Endothelial cell of umbilical vein (primary cell): Measurements from ENCODE around the gene PCP4L1. TPM values are rescaled to one million over a fixed set of nuclear protein-coding genes. Genes with fewer than 3 reads are reported as not detected.
"Not testable (repeated sequence)": the region's sequence is repeated elsewhere in the genome, so short reads cannot be mapped to it uniquely, and the experiment has no call there.

Experiments used
- BruUV-seq: library from RNA; stranded (reverse); fragments of 400-500 nt; replicated peaks from 2 replicates; lab custom pipeline; 2021; lab: Mats Ljungman, UMichigan
- CTCF ChIA-PET: fragments of 300-600, 350-600 bp; sonication (Branson Sonifier 250); formaldehyde crosslinking; loops from one replicate; lab custom pipeline; 2021; ENCODE audit warnings: antibody characterized with exemption, inconsistent platforms; lab: Charles Lee
- POLR2A ChIA-PET: fragments of 300-600, 350-600 bp; sonication (Branson Sonifier 250); formaldehyde crosslinking; loops from one replicate; lab custom pipeline; 2021; ENCODE audit warnings: antibody characterized with exemption, inconsistent platforms; lab: Charles Lee
- DNase-seq: peaks from one replicate; pipeline ENCODE4 v3.0.0-alpha.2; 2011; ENCODE audit warnings: low read depth, low spot score
- FAIRE-seq: peaks from 2 replicates; lab custom pipeline; 2011; peaks lifted over from hg19 to GRCh38; lab: Jason Lieb, UNC
- H2AFZ ChIP-seq: 2 replicates; pipeline ENCODE4 v1.6.0; 2012; ENCODE audit warnings: low read depth, low read length, control low read depth, inconsistent platforms
- H3K27ac ChIP-seq: 2 replicates; pipeline ENCODE4 v1.5.1; 2011; ENCODE audit warnings: low read depth, mild to moderate bottlenecking, control low read depth, low read length, moderate library complexity; ENCODE audit not compliant: insufficient read depth
- H3K27me3 ChIP-seq, 2 experiments: 2 replicates each; pipeline versions ENCODE4 v1.6.0 to v1.6.1; 2011; ENCODE audit warnings: low read length in 2 of 2, mixed read lengths in 1 of 2; ENCODE audit not compliant: control insufficient read depth in 2 of 2, insufficient read depth in 2 of 2
- H3K36me3 ChIP-seq, 2 experiments: 2 replicates in 1 of 2; 3 replicates in 1 of 2; pipeline ENCODE4 v1.5.1; 2011; ENCODE audit warnings: low read length in 2 of 2, mild to moderate bottlenecking in 1 of 2, moderate library complexity in 1 of 2; ENCODE audit not compliant: control insufficient read depth in 2 of 2, insufficient read depth in 2 of 2; ENCODE audit errors: extremely low read depth in 1 of 2
- H3K4me1 ChIP-seq: 3 replicates; pipeline ENCODE4 v1.5.1; 2011; ENCODE audit warnings: mild to moderate bottlenecking, low read length; ENCODE audit not compliant: control insufficient read depth, insufficient read depth; ENCODE audit errors: extremely low read depth
- H3K4me2 ChIP-seq: 2 replicates; pipeline ENCODE4 v1.6.1; 2011; ENCODE audit warnings: low read length, control low read depth, mixed read lengths; ENCODE audit not compliant: insufficient read depth
- H3K4me3 ChIP-seq, 3 experiments: fragments of 200-600 bp in 1 of 3; sonication (generic), shearing (Covaris generic) in 1 of 3; replicated peaks in 1 of 3; 2 replicates each; pipeline ENCODE4 v1.5.1; 2011 to 2016; ENCODE audit warnings: control low read depth in 3 of 3, low read length in 3 of 3, mild to moderate bottlenecking in 2 of 3, inconsistent platforms in 1 of 3, low read depth in 1 of 3, moderate library complexity in 1 of 3; ENCODE audit not compliant: insufficient read depth in 1 of 3
- H3K79me2 ChIP-seq: 2 replicates; pipeline ENCODE4 v1.6.0; 2012; ENCODE audit warnings: low read length, inconsistent platforms; ENCODE audit not compliant: control insufficient read depth, insufficient read depth
- H3K9ac ChIP-seq: replicated peaks from 2 replicates; pipeline ENCODE3; 2011; ENCODE audit warnings: low read length, control low read depth; ENCODE audit not compliant: insufficient read depth; ENCODE audit errors: extremely low read depth
- H3K9me1 ChIP-seq: replicated peaks from 3 replicates; pipeline ENCODE4 v1.6.0; 2011; ENCODE audit warnings: mild to moderate bottlenecking, low read length; ENCODE audit not compliant: control insufficient read depth, insufficient read depth; ENCODE audit errors: extremely low read depth
- H3K9me3 ChIP-seq: replicated peaks from 2 replicates; pipeline ENCODE4 v1.5.1; 2012; ENCODE audit warnings: low read length, inconsistent platforms; ENCODE audit not compliant: control insufficient read depth, insufficient read depth
- H4K20me1 ChIP-seq: replicated peaks from 2 replicates; pipeline ENCODE3; 2011; ENCODE audit warnings: mild to moderate bottlenecking, low read length; ENCODE audit not compliant: control insufficient read depth, insufficient read depth; ENCODE audit errors: extremely low read depth
- EZH2 ChIP-seq: IDR thresholded peaks from 2 replicates; pipeline ENCODE4 v1.6.1; 2012; ENCODE audit warnings: borderline replicate concordance, low read depth, mild to moderate bottlenecking, moderate library complexity, low read length, inconsistent platforms; ENCODE audit not compliant: severe bottlenecking
- FOS ChIP-seq: IDR thresholded peaks from 2 replicates; pipeline ENCODE4 v1.6.1; 2011; ENCODE audit warnings: mild to moderate bottlenecking, low read length, moderate library complexity, borderline replicate concordance; ENCODE audit not compliant: insufficient read depth
- GATA2 ChIP-seq: IDR thresholded peaks from 2 replicates; pipeline ENCODE4 v1.7.0; 2011; ENCODE audit warnings: low read depth, mild to moderate bottlenecking, moderate library complexity, mixed read lengths, low read length; ENCODE audit not compliant: insufficient read length, insufficient read depth
- JUN ChIP-seq: IDR thresholded peaks from 2 replicates; pipeline ENCODE4 v1.6.1; 2011; ENCODE audit warnings: borderline replicate concordance, low read depth; ENCODE audit not compliant: insufficient read length, insufficient read depth
- MYC ChIP-seq: IDR thresholded peaks from one replicate; pipeline ENCODE4 v1.6.1; 2011; ENCODE audit warnings: mild to moderate bottlenecking, low read depth, low read length
- POLR2A ChIP-seq: IDR thresholded peaks from 2 replicates; pipeline ENCODE4 v1.6.1; 2012; ENCODE audit warnings: low read depth, mild to moderate bottlenecking, control low read depth, low read length
- POLR2AphosphoS5 ChIP-seq: IDR thresholded peaks from 2 replicates; pipeline ENCODE4 v1.6.1; 2012; ENCODE audit warnings: low read depth, mild to moderate bottlenecking, control low read depth, low read length, moderate library complexity; ENCODE audit not compliant: insufficient read depth
- dilution Hi-C: fragments of 300-500 bp; cut with MboI; formaldehyde crosslinking; loops from one replicate; pipeline ENCODE4 v1.15.0; 2019; ENCODE audit warnings: low sequenced_read_pairs; ENCODE audit not compliant: extremely low pct_ligation_motif_present
- intact Hi-C: fragments of 100-400 bp; cut with micrococcal nuclease; formaldehyde crosslinking; loops from one replicate; pipeline ENCODE4 v1.10.0; 2022
- polyA plus RNA-seq, 4 experiments: library from polyadenylated mRNA; depleted of rRNA in 3 of 4; stranded (reverse) in 3 of 4; unstranded in 1 of 4; fragments of >200 nt; gene quantifications; 2 replicates each; pipeline versions ENCODE4 v1.2.1 to v1.2.3, GENCODE V29; 2011 to 2012; ENCODE audit warnings: missing spikeins in 1 of 4
- total RNA-seq: library from RNA; stranded (reverse); gene quantifications from 2 replicates; pipeline ENCODE4 v1.2.3, GENCODE V29; 2021
- TF ChIP-seq, protein P1 (sequence below): IDR thresholded peaks from 2 replicates; pipeline ENCODE4 v1.6.1; 2011; ENCODE audit not compliant: insufficient read depth, insufficient read length
- TF ChIP-seq, protein P2 (sequence below), 2 donors: IDR thresholded peaks; 1 replicate in 1 of 2; 2 replicates in 1 of 2; pipeline ENCODE4 v1.5.1; 2011; ENCODE audit warnings: low read length in 2 of 2, mild to moderate bottlenecking in 2 of 2, moderate library complexity in 2 of 2, control low read depth in 1 of 2, inconsistent platforms in 1 of 2, low read depth in 1 of 2; ENCODE audit not compliant: insufficient read depth in 1 of 2; ENCODE audit errors: extremely low read depth in 1 of 2

PCP4L1 gene
- total and polyA plus RNA-seq, 2 donors (not counting 3 experiments of a cell fraction or from before 2014, with no cell fraction given), result not detected

DNA sequence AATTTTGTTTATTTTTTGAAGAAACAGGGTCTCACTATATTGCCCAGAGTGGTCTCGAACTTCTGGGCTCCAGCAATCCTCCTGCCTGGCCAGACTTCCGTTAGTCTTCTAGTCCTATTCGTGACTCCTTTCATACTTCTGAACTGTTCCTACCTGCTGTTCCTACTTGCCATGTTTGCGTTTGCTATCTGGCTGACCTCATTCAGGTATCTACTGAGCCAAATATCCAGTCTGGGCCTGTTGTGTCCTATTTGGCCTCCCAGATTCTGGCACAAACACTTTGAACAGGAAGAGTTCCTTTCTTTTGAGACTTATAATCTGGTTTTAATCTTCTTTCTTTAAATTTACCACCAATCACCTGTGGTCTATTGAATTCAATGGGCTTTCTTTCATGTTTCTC is 13.7 kb upstream of the PCP4L1 start:
- TF ChIP-seq, protein P1, sequence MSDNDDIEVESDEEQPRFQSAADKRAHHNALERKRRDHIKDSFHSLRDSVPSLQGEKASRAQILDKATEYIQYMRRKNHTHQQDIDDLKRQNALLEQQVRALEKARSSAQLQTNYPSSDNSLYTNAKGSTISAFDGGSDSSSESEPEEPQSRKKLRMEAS, result no peak
- TF ChIP-seq POLR2AphosphoS5 (no peak), POLR2A (no peak), JUN (no peak), EZH2 (no peak), GATA2 (no peak), MYC (no peak), FOS (no peak)
- TF ChIP-seq, protein P2, sequence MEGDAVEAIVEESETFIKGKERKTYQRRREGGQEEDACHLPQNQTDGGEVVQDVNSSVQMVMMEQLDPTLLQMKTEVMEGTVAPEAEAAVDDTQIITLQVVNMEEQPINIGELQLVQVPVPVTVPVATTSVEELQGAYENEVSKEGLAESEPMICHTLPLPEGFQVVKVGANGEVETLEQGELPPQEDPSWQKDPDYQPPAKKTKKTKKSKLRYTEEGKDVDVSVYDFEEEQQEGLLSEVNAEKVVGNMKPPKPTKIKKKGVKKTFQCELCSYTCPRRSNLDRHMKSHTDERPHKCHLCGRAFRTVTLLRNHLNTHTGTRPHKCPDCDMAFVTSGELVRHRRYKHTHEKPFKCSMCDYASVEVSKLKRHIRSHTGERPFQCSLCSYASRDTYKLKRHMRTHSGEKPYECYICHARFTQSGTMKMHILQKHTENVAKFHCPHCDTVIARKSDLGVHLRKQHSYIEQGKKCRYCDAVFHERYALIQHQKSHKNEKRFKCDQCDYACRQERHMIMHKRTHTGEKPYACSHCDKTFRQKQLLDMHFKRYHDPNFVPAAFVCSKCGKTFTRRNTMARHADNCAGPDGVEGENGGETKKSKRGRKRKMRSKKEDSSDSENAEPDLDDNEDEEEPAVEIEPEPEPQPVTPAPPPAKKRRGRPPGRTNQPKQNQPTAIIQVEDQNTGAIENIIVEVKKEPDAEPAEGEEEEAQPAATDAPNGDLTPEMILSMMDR (IDR thresholded peaks at IDR 0.05; ENCODE audit: extremely low read depth in 1 of 2, insufficient read depth in 1 of 2, low read depth in 1 of 2, low read length in 2 of 2), result no peak
- intact Hi-C loops (no loop called here), dilution Hi-C loops (no loop called here)
- Histone ChIP-seq H3K4me3 (no peak overlapping the region), H3K4me2 (no peak overlapping the region), H3K4me1 (no peaks in the 10 kb centered on the region), H3K27ac (no peak overlapping the region), H4K20me1 (no peaks in the 10 kb centered on the region), H3K9me3 (no peaks in the 10 kb centered on the region), H3K36me3 (no peaks in the 10 kb centered on the region), H2AFZ (no peak overlapping the region), H3K27me3 (peaks cover 1 to 3% of the 10 kb centered on the region in 2 experiments), H3K9ac (no peak overlapping the region), H3K9me1 (no peaks in the 10 kb centered on the region), H3K79me2 (no peaks in the 10 kb centered on the region)
- no TSS peak for BruUV-seq
- FAIRE-seq (no peak), DNase-seq (no peak)
- ChIA-PET CTCF (no interaction called here), POLR2A (no interaction called here)

- DNase-seq, H3K9me1 ChIP-seq, H3K9ac ChIP-seq, H3K27me3 ChIP-seq, H2AFZ ChIP-seq, H3K4me1 ChIP-seq, H3K79me2 ChIP-seq, FAIRE-seq, H4K20me1 ChIP-seq, dilution Hi-C loops, POLR2A ChIA-PET, H3K36me3 ChIP-seq, H3K9me3 ChIP-seq, H3K4me3 ChIP-seq, BruUV-seq, intact Hi-C loops, H3K27ac ChIP-seq, H3K4me2 ChIP-seq: not testable (repeated sequence)
- CTCF ChIA-PET, result interaction anchor here (0.9 to 2.6 kb wide), 4 partner anchors 11 to 124 kb away, joined by 3 to 8 read pairs (median 6); no protein-coding TSS in a partner anchor
Observed at GRCh38 chr1:161250100-161250499, 8.4 kb upstream of the PCP4L1 start.
